Activated gamma-delta T cell treated with anti-CD3 and anti-CD28 coated beads, Interleukin-2, amount 50 U/mL, for 16 hours (primary cell): Measurements from ENCODE around the gene ACAP2.
"Not testable (repeated sequence)": the region's sequence is repeated elsewhere in the genome, so short reads cannot be mapped to it uniquely, and the experiment has no call there.

Experiments used
- DNase-seq: peaks from one replicate; pipeline ENCODE4 v3.0.0-alpha.2; 2020; ENCODE audit warnings: low read depth

Gene ACAP2

DNA sequence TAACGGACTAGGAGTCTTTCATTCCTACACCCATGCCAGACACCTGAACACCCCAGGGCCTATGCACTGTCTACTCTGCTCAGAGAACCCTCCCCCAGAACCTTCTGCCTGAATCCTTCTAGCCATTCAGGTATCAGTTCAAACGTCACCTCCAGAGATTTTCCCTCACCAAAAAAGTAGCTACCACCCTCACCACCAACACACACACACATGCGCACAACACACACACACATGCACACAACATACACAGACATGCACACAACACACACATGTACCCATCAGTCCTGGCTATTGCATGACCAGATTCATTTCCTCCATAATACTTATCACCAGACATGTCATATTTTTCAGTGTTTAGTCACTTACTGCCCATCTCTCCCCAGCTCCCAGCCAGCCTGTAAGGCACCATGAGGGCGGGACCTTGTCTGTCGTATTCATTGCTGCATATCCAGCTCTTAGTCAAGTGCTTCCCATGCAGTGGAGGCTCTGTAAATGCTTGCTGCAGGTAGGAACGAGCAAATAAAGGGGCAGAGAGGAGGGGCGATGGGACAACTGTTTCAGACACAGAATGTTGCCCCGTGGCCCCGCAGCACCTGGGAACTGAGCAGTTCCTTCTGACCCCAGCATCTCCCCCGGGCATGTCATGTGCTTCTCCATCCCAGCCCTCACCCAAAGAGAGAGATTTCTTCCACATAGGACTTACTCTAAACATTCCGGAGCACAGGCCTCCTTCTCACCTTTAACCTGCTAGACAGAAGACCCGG lies 201.0 kb downstream of the ACAP2 start:
- no peak for DNase-seq

DNA sequence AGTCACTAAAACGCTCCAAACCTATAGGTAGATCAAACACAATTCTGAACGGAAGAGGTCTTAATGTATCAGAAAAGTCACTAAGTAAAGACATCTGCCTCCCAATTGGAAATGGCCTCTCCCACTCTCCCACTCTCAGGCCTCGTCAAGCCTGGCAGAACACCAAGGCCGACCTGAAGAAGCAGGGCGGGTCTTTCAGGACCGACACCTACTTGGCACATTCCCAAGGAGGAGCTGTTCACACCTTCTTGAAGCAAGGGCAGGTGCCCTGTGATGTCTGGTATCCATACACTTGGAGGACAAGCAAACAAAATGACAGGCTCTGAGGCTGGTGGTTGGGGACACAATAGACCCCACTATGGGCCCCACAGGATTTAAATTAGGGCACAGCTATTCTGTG lies 201.9 kb downstream of the ACAP2 start:
- DNase-seq: no peak

DNA sequence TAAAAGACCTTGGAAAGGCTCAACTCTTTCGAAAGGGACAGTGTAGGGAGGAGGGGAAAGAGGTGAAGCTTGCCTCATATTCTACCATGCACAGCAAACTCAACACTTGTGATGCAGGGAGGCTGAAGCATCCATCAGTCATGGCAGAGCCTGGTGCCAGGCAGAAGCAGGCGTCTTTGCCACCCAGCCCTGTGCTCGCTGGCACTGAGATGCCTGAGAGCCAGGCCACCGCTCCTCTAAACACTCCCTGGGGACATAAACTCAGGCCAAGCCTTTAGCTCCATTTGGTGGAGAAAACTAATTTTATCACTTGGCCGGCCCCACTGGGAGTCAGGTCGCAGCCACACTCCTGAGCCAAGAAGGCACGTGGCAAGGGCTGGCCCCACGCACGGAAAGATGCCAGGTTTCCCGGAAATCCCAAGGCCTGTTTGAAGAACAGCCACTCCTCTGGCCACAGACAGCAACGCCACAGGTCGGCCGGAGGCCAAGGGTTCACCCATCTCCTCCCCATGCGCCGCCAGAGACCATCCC lies 202.6 kb downstream of the ACAP2 start:
- DNase-seq: no peak

DNA sequence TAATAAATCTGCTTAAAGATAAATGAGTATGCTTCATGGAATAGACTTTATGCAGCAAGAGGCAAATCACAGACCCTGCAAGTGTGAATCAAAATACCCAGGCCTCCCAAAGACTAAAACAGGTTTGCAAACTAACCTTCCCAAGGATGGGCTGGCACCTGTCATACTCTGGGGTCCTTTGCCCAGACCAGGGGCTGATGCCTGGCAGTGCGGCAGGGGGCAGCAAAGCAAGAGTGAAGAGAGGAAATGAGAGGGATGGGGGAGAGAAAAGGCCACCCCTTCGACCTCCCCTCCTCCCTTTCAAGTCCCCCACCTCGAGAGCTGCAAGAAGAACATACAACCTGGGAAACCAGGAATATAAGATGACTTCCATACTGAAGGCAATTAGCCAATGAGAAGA lies 203.7 kb downstream of the ACAP2 start:
- DNase-seq: no peak

DNA sequence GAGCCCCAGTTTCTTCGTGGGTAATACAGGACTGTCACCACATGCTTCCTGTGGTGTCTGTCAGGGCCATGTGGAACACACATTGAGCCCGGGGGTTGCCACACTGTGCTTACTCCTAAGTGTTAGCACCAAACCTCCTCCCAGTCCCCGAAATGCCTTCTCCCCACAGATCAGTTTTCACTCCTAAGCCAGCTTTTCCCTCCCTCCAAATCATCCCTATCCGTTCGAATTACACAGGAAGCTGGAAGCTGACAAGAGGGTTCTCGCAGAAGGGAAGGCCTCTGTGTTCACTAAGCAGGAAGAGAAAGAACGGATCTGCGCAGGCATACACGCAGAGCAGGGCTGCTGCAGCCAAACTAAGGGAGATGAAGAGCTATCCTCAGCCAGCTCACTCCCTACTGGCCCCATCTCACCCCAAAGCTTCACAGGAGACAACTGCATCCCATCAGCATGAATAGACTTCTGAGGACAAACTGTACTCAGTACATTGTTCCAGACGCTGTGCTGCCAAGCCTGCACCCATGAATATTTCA lies 204.2 kb downstream of the ACAP2 start:
- no peak for DNase-seq

DNA sequence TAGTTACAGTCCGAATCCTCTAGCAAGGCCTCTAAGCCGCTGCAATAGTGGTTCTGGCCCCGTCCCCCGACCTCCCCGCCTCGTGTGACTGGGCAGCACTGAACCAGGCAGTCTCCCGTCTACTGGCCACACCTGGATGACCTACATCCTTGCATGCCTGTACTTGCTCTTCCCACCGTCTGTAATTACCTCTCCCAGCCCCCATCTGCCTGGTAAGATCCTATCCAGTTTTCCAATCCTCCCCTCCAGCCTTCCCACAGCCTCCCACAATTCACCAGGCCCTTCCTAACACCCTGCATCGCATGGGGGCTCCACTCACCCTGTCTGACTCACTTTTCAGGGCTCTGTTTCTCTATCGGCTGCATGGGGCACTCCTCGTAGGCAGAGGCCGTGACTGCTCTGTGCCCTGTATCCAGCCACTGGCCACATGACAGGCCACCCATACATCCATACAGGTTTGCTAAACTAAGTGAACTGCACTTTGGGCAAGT lies 204.7 kb downstream of the ACAP2 start:
- no peak for DNase-seq

DNA sequence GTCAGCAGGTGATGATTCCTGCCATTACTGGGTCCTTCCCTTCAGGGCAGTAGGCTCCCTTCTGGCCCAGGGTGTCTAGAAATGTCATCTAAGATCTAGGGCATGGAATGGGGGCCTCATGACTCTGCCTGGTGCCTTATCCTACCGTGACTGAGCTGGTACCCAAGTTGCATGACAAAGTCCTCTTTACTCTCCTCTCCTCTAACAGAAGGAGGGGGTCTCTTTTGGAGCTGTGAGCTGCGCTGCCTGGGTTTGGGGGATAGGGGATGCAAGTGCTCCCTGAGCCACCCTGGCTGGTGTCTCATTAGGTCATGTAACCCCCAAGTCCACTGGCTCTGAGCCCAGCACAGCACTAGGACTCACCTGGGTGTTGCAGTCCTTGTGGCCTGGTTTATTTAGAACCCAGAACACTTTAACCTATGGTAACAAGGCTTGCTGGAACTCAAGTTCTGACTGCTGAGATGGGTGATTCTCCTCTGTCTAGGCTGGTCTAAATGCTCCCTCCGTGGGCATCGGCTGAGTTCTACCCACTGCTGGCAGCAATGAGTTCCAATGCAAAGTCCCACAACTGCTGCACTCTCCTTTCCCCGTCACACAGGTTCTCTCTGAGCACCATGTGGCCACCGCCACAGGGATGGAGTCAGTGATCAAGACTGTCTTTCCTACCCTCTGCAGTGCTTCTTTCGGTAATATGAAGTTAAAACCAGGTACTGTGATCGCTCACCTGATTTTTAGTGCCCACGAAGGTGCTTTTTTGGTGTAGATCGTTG lies 205.8 kb downstream of the ACAP2 start:
- no peak for DNase-seq

DNA sequence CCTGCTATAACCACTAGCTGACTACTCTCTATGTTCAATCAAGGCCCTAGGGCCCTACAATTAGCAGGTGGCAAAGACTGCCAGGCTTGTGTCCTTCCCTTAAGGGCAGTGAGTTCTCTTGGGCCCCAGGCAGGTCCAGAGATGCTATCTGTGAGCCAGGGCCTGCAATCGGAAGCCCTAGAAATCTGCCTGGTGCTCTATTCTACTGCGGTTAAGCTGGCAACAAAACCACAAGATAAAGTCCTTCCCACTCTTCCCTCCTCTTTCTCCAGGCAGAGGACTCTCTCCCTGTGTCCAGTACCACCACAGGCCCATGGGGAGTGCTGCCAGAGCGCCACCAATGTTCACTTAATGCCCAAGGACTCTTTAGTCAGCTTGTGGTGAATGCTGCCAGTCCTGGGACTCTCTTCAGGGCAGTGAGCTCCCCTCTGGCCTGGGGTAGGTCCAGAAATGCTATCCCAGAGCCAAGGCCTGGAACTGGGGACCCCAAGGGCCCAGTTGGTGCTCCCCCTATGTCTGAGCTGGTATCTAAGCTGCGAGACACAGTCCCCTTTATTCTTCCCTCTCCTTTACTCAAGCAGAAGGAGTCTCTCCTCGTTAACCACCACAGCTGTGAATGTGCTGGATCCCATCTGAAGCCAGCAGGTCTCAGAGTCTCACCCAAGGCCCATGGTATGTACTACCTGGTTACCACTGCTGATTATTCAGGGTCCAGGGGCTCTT lies 206.6 kb downstream of the ACAP2 start:
- DNase-seq: no peak

DNA sequence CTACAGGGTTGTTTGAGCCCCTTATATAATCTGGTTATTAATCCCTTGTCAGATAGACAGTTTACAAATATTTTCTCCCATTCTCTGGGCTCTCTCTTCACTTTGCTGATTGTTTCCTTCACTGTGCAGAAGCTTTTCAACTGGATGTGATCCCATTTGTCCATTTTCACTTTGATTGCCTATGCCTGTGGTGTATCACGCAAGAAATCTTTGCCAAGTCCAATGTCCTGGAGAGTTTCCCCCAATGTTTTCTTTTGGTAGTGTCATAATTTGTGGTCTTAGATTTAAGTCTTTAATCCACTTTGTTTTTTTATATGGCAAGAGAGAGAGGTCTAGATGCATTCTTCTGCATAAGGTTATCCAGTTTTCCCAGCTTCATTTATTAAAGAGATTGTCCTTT lies 212.6 kb downstream of the ACAP2 start:
- DNase-seq: no peak

DNA sequence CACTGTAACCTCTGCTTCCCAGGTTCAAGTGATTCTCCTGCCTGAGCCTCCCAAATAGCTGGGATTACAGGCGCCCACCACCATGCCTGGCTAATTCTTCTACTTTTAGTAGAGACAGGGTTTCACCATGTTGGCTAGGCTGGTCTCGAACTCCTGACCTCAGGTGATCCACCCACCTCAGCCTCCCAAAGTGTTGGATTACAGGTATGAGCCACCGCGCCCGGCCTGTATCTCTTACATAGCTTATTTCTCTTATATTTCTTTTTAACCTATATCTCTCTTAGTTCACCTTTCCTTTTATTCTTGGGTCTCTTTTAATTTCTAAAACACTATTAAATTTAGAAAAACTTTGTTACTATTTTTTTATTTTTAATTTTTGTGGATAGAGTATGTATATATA lies 213.9 kb downstream of the ACAP2 start:
- not testable (repeated sequence) for DNase-seq

DNA sequence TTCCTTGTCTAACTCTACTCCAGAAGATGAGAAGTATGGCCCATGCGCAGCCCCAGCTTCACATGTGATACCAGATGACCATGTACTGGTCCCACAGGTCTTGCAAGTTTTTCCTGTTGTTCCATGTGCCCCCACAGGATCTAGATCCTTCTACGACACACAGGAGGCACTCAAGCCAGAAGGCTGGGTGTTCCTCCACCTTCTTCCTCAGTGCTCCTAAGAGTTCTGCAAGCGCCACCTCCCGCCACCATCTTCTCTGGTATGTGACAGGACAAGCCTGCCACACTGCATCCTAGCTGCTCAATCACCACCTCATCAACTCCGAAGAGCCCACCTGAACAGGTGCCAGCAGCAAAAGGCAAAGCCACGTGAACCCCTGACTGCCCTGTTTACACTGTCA lies 214.9 kb downstream of the ACAP2 start:
- DNase-seq: no peak

DNA sequence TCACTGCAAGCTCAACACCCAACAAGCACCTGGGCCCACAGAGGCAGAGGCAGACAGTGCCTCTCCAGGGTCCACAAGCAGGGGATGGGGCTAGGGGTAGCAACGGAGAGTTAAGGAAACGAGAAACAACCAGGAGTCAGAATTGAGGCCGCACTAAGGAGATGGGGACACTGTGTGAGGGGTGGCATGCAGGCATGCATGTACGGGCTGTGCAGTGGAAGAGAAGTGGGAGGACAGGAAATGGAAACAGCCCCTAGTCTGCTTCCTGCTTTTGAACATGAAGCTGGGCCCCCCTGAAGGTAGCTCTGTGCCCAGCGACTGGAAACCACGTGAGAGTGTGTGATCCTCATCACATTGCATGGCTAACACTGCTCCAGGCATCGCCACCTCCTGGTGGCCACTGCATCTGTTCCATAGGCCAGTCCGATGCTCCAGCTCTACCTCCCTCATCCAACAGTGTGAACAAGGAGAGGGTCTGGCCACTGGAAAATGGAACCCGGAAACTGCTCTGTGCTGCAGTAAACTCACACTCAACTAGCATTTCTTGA lies 215.8 kb downstream of the ACAP2 start:
- no peak for DNase-seq

DNA sequence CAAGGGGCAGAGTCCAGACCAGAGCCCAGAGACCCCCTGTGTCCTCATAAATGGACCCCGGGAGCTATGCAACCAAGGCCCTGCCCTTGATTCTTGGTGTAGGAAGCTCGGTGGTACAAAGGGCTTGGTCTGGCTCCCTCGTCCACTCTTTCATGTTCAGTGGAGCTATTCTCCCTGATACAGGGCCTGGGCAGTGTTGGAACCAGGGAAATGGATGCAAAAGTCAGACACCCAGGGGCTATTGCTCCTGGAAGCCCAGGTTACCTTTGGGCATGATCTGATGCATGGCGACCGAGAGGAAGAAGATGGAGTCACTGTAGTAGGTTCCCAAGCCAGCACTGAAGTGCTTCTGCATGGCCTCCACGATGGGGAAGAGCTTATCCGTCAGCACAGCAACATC lies 216.4 kb downstream of the ACAP2 start:
- DNase-seq: no peak

DNA sequence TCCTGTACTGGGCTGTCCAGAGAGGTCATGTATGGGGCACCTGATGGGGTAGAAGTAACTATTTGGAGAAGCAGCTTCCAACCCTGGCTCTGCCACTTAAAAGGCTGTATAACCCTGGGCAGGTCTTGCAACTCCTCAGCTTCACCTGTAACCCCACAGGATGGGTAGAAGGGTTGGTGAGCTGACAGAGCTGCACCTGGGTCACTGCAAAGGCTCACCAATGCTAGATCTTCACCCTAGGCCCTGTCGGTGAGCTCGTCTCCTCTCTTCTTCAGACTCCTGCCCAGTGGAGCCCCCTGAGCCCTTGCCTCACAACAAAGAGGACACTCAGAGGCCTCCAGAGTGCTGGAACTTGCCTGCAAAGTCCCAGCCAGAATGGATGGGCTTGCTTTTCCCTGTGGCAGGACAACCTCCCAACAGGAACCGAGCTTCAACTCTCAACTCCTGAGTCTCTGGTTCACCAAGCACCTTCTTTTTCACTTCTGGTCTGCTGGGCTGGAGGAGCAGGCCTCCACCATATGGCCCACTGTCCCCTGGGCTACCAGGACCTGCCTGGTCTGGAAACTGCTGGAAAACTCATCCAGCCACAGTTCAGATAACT lies 217.7 kb downstream of the ACAP2 start:
- no peak for DNase-seq
